Measurements from ENCODE around the gene DCST2. TPM values are rescaled to one million over a fixed set of nuclear protein-coding genes. Genes with fewer than 3 reads are reported as not detected.
"Not testable (repeated sequence)": the region's sequence is repeated elsewhere in the genome, so short reads cannot be mapped to it uniquely, and the experiment has no call there.

Gene DCST2
- total RNA-seq, 2 donors from 2014 or later: 0.33 to 1.8 TPM

DNA sequence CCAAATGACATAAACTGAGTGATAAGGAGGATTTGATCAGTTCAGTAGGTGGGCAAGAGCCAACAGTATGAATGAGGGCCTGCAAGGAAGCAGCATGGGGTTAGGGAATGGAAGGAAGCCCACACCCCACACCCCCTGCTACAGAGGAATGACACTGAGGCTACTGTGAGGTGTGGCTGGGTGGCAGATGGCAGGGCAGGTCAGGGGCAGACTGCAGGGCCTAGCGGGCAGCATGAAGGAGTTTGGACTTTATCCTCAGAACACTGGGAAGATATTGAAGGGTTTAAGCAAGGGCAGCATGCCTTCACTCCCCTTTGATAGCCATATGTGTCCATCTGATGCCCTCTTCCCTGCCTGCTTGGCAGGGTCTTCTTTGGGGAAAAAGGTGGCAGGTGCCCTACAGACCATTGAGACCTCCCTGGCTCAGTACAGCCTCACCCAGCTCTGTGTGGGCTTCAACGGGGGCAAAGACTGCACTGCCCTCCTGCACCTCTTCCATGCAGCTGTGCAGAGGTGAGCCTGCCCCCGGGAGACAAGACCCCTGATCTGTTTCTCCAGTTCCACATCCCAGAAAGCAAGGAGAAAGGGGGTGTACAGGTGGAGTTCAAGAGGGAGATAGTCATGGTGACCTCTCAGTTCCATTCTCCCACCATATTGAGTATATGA lies 44.3 kb downstream of the DCST2 start:
- Histone ChIP-seq H3K27ac (no peak overlapping the region), H3K4me1 (peaks cover 6% of the 10 kb centered on the region), H3K36me3 (replicated peaks in 1 of 2; ENCODE audit: insufficient read depth in 1 of 2, low read depth in 2 of 2) (no peaks in the 10 kb centered on the region), H3K9me3 (no peaks in the 10 kb centered on the region), H3K27me3 (no peaks in the 10 kb centered on the region), H3K4me3 (no peak overlapping the region)
- ATAC-seq (no peak), DNase-seq (no peak)
- WGBS, 2 donors: 75 to 80% methylated on average over 2 to 3 of the region's 3 CpGs
- intact Hi-C loops (cut with DNase I): no loop called here
- TF ChIP-seq POLR2A (IDR thresholded peaks at IDR 0.05): no peak
- TF ChIP-seq, protein P1, sequence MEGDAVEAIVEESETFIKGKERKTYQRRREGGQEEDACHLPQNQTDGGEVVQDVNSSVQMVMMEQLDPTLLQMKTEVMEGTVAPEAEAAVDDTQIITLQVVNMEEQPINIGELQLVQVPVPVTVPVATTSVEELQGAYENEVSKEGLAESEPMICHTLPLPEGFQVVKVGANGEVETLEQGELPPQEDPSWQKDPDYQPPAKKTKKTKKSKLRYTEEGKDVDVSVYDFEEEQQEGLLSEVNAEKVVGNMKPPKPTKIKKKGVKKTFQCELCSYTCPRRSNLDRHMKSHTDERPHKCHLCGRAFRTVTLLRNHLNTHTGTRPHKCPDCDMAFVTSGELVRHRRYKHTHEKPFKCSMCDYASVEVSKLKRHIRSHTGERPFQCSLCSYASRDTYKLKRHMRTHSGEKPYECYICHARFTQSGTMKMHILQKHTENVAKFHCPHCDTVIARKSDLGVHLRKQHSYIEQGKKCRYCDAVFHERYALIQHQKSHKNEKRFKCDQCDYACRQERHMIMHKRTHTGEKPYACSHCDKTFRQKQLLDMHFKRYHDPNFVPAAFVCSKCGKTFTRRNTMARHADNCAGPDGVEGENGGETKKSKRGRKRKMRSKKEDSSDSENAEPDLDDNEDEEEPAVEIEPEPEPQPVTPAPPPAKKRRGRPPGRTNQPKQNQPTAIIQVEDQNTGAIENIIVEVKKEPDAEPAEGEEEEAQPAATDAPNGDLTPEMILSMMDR (IDR thresholded peaks at IDR 0.05): no peak

DNA sequence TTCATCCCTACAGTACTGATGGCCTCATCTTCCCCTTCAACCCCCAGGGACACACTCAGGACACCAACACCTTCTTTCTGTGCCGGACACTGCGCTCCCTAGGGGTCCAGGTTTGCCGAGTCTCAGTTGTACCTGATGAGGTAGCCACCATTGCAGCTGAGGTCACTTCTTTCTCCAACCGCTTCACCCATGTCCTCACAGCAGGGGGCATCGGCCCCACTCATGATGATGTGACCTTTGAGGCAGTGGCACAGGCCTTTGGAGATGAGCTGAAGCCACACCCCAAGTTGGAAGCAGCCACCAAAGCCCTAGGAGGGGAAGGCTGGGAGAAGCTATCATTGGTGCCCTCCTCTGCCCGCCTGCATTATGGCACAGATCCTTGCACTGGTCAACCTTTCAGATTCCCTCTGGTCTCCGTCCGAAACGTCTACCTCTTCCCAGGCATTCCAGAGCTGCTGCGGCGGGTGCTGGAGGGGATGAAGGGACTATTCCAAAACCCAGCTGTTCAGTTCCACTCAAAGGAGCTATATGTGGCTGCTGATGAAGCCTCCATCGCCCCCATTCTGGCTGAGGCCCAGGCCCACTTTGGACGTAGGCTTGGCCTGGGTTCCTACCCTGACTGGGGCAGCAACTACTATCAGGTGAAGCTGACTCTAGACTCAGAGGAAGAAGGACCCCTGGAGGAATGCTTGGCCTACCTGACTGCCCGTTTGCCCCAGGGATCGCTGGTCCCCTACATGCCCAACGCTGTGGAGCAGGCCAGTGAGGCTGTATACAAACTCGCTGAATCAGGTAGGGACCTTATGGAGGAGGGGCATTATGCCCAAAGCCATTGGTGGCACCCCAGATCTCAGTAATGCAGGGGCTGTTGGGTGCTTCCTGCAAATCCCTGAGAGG lies 45.3 kb downstream of the DCST2 start:
- TF ChIP-seq, protein P1 (IDR thresholded peaks at IDR 0.05): no peak
- TF ChIP-seq POLR2A (IDR thresholded peaks at IDR 0.05): no peak
- Histone ChIP-seq H3K9me3 (no peaks in the 10 kb centered on the region), H3K27ac (no peak overlapping the region), H3K4me3 (no peak overlapping the region), H3K27me3 (no peaks in the 10 kb centered on the region), H3K4me1 (peaks cover 12% of the 10 kb centered on the region), H3K36me3 (replicated peaks in 1 of 2; ENCODE audit: insufficient read depth in 1 of 2, low read depth in 2 of 2) (no peaks in the 10 kb centered on the region)
- intact Hi-C loops (cut with DNase I): no loop called here
- WGBS, 2 donors: 80 to 82% methylated on average over 10 to 17 of the region's 17 CpGs
- ATAC-seq: no peak
- DNase-seq: no peak

- Histone ChIP-seq H3K36me3 (replicated peaks in 1 of 2; ENCODE audit: insufficient read depth in 1 of 2, low read depth in 2 of 2) (no peaks in the 10 kb centered on the region), H3K4me3 (no peak overlapping the region), H3K27ac (no peak overlapping the region), H3K4me1 (peaks cover 17% of the 10 kb centered on the region), H3K27me3 (no peaks in the 10 kb centered on the region), H3K9me3 (no peaks in the 10 kb centered on the region)
- no peak for DNase-seq
- TF ChIP-seq, protein P1 (IDR thresholded peaks at IDR 0.05): no peak
- no peak for TF ChIP-seq POLR2A (IDR thresholded peaks at IDR 0.05)
- no peak for ATAC-seq
- intact Hi-C loops (cut with DNase I): no loop called here
- WGBS, 2 donors: 41 to 55% methylated on average over 5 to 6 of the region's 6 CpGs
Observed at GRCh38 chr1:154987326-154987725, 46.3 kb downstream of the DCST2 start.

- intact Hi-C loops (cut with DNase I); H3K27ac ChIP-seq; H3K36me3 ChIP-seq (replicated peaks in 1 of 2; ENCODE audit: insufficient read depth in 1 of 2, low read depth in 2 of 2); DNase-seq; H3K27me3 ChIP-seq; H3K9me3 ChIP-seq; H3K4me3 ChIP-seq; ATAC-seq: not testable (repeated sequence)
- peaks cover 18% of the 10 kb centered on the region for H3K4me1 ChIP-seq
- 84 to 90% methylated on average over 4 of the region's 4 CpGs for WGBS, 2 donors
Observed at GRCh38 chr1:154986736-154987135, 46.8 kb downstream of the DCST2 start.

DNA sequence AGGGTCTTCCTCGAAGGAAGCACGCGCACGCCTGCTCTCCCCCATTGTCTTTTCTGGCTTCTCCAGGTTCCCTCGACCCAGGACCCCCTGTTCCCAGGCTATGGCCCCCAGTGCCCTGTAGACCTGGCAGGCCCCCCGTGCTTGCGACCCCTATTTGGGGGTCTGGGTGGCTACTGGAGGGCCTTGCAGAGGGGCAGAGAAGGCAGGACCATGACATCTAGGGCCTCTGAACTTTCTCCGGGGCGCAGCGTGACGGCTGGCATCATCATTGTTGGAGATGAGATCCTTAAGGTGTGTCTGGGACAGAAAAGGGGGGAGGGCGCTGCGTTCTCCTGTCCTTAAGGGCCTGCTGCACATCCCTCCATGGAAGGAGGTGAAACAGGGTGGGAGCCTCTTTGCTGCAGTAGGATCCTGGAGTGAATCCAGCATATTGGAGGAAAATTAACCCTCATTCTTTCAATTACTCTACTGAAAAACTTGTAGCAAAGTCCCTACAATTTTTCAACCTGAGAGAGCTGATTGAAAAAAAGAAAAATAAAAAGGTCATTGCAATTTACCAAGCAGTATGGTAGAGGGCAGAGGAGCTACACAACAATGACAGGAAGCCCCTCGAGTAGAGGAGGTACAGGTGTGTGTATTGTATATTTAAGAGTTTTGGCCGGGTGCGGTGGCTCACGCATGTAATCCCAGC lies 49.7 kb downstream of the DCST2 start:
- H3K9me3 ChIP-seq: no peaks in the 10 kb centered on the region
- no peaks in the 10 kb centered on the region for H3K27me3 ChIP-seq
- TF ChIP-seq, protein P1 (IDR thresholded peaks at IDR 0.05): no peak
- no peak for TF ChIP-seq POLR2A (IDR thresholded peaks at IDR 0.05)
- no peak for DNase-seq
- H3K36me3 ChIP-seq (replicated peaks in 1 of 2; ENCODE audit: insufficient read depth in 1 of 2, low read depth in 2 of 2): no peaks in the 10 kb centered on the region
- ATAC-seq: no peak
- peak overlapping the region in 3 of 4 donors; percentile 43 to 78 (median 66) for H3K27ac ChIP-seq
- intact Hi-C loops (cut with DNase I): no loop called here
- 8 to 24% methylated on average over 10 to 17 of the region's 17 CpGs for WGBS, 2 donors
- peak overlapping the region; percentile 42 to 70 for H3K4me3 ChIP-seq
- H3K4me1 ChIP-seq: peaks cover 18% of the 10 kb centered on the region

All from body of pancreas (tissue), 4 donors.